Stimulated activated naive CD8-positive, alpha-beta T cell treated with anti-CD3 and anti-CD28 coated beads, Interleukin-15, amount 100 ng/mL, for 72 hours (primary cell): ENCODE results near the gene HLA-DMA.

ENCODE experiments used
- ATAC-seq: fragments of 150-1000 bp; cut with Tn5 transposase; 2 replicates; pipeline ENCODE4 v1.10.0; 2021; ENCODE audit warnings: mild to moderate bottlenecking, moderate library complexity
- DNase-seq, 2 donors: peaks; one replicate each; pipeline ENCODE4 v3.0.0; 2021 to 2022
- H3K27ac Mint-ChIP-seq, 2 donors: one replicate each; pipeline ENCODE4 v1.8.0; 2022; ENCODE audit warnings: mild to moderate bottlenecking in 2 of 2, mixed read lengths in 2 of 2, moderate library complexity in 2 of 2
- H3K27me3 Mint-ChIP-seq: one replicate; pipeline ENCODE4 v1.8.0; 2022; ENCODE audit warnings: mixed read lengths
- H3K4me1 Mint-ChIP-seq: one replicate; pipeline ENCODE4 v1.8.0; 2022; ENCODE audit warnings: mild to moderate bottlenecking, mixed read lengths
- H3K4me3 Mint-ChIP-seq, 2 donors: one replicate each; pipeline ENCODE4 v1.8.0; 2022; ENCODE audit warnings: mild to moderate bottlenecking in 2 of 2, mixed read lengths in 2 of 2, moderate library complexity in 1 of 2
- H3K9me3 Mint-ChIP-seq, 2 donors: one replicate each; pipeline ENCODE4 v1.8.0; 2022; ENCODE audit warnings: mixed read lengths in 2 of 2

HLA-DMA gene

DNA sequence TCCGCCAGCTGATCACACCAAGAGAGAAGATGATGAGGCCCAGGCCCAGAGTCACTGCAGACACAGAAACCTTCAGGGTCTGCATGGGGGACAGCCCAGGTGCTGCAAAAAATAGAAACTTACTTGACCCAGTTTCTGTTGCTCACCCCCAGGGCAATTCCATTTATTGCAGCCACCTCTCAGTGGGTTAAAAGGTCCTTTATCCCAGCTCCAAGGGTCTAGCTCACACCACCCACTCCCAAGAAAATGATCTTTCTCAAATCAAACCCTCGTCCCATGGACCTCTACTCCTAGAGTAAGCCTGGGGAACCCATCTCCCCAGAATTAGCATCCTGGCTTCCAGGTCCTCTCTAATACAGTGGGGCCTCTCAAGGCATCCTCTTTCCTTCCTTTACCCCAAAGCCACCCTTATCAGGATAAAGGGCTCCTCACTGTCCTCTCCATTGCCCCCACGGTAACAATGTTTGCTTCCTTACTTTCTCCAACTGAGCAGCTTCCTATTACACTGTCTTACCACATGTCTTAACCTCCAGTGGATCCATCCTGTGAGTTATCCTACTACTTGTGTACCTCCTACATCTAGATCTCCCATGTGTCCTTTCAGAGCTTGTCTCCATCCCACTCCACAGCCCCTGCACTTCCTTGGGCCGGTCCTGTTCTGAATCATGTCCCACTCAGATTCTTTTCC is 17.2 kb downstream of the HLA-DMA start:
- DNase-seq, result no peak
- H3K27ac Mint-ChIP-seq, result no peak overlapping the region
- no peak for ATAC-seq
- no peaks in the 10 kb centered on the region for H3K9me3 Mint-ChIP-seq
- H3K27me3 Mint-ChIP-seq, result no peaks in the 10 kb centered on the region
- H3K4me1 Mint-ChIP-seq, result peaks cover 13% of the 10 kb centered on the region
- no peak overlapping the region for H3K4me3 Mint-ChIP-seq

- ATAC-seq (peak; percentile 53), DNase-seq (peak; percentile 50 to 54)
- H3K4me1 Mint-ChIP-seq, result peaks cover 12% of the 10 kb centered on the region
- H3K4me3 Mint-ChIP-seq, result no peak overlapping the region
- H3K27ac Mint-ChIP-seq, result no peak overlapping the region
- H3K9me3 Mint-ChIP-seq, result no peaks in the 10 kb centered on the region
- no peaks in the 10 kb centered on the region for H3K27me3 Mint-ChIP-seq
Observed at GRCh38 chr6:32933661-32934085, 19.2 kb downstream of the HLA-DMA start.

DNA sequence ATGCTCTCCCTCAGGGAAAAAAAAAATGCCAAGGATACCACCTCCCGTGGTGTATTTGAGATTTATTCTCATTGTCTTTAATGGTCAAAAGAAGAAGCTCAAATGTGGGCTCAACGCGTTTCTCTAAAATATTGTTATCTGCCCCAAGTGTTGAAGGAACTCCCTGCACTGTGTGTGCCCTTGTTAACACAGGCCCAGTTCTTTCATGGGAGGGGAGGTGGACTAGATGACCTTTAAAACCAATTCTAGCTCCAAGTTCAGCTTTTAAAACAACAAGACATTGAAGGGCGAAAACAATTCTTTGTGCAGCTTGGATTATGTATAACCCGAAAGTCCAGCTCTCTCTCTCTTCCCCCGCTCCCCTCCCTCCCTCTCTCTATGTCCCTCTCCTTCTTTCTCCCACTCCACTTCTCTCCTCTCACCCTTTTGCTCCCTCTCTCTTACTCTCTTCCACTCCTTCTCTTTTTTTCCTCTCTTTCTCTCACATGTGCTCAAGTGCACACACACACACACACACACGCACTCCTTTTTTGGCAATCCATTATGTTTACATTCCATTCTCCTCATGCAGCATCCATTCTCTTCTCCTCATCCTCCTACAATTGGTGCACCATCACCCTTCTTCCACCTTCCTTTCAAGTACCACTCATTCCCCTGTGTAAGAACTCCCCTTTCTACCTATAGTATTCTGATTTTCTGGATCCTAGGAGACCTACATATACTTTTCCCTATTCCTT is 20.6 kb downstream of the HLA-DMA start:
- DNase-seq, result no peak
- ATAC-seq, result no peak
- H3K4me1 Mint-ChIP-seq, result peaks cover 5% of the 10 kb centered on the region
- H3K27me3 Mint-ChIP-seq, result no peaks in the 10 kb centered on the region
- H3K9me3 Mint-ChIP-seq, result no peaks in the 10 kb centered on the region
- no peak overlapping the region for H3K4me3 Mint-ChIP-seq
- H3K27ac Mint-ChIP-seq, result no peak overlapping the region

- H3K4me3 Mint-ChIP-seq, result no peak overlapping the region
- no peaks in the 10 kb centered on the region for H3K9me3 Mint-ChIP-seq
- H3K4me1 Mint-ChIP-seq, result peaks cover 5% of the 10 kb centered on the region
- H3K27ac Mint-ChIP-seq, result peak overlapping the region in 1 of 2 donors; percentile 14
- no peaks in the 10 kb centered on the region for H3K27me3 Mint-ChIP-seq
- DNase-seq, result no peak
- no peak for ATAC-seq
Observed at GRCh38 chr6:32931211-32931610, 21.7 kb downstream of the HLA-DMA start.

GRCh38 chr6:32922083-32922482 is 30.8 kb downstream of the HLA-DMA start:
- Mint-ChIP-seq H3K27ac (no peak overlapping the region), H3K9me3 (no peaks in the 10 kb centered on the region), H3K4me3 (no peak overlapping the region), H3K27me3 (peaks cover 10% of the 10 kb centered on the region), H3K4me1 (no peaks in the 10 kb centered on the region)
- ATAC-seq (no peak), DNase-seq (no peak)

DNA sequence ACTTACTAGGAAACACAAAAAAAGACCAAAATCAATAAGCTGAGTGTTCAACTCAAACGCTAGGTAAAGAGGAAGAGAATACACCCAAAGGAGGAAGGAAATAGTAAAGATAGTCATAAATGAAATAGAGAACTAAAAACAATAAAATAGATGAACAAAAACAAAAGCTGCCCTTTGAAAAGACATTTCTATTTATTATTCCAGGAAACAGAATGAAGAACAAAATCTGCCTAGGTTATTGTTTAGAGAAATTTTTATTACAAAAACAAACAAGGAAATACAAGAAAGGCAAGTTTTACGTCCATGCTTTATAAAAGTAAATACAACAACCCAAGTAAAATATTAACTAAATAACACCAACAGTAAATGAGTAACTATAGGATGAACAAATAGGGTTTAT is 32.2 kb downstream of the HLA-DMA start:
- Mint-ChIP-seq H3K4me1 (no peaks in the 10 kb centered on the region), H3K4me3 (no peak overlapping the region), H3K9me3 (no peaks in the 10 kb centered on the region), H3K27ac (no peak overlapping the region), H3K27me3 (peaks cover 10% of the 10 kb centered on the region)
- DNase-seq (no peak), ATAC-seq (no peak)

DNA sequence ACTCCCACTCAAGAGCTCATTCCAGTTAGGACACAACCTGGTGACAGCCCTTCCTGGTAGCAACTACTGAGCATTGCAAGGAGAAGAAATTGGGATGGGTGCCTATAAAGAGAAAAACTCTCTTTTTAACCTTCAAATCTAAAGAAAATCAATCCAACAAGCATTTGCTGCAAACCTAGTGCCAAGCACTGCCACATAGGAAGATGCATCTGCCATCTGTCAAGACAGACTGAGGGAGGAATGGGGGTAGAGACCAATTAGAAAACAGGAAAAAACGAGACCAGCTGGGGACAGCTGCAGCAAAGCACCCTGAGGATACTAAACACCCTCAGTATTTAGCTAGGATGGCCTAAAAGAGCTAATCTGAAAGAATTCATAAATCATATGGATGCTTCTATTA is 39.9 kb downstream of the HLA-DMA start:
- no peaks in the 10 kb centered on the region for H3K9me3 Mint-ChIP-seq
- H3K27ac Mint-ChIP-seq, result no peak overlapping the region
- no peaks in the 10 kb centered on the region for H3K4me1 Mint-ChIP-seq
- ATAC-seq (no peak), DNase-seq (no peak)
- no peak overlapping the region for H3K4me3 Mint-ChIP-seq
- peaks cover 15% of the 10 kb centered on the region for H3K27me3 Mint-ChIP-seq

- DNase-seq (no peak), ATAC-seq (no peak)
- peaks cover 8% of the 10 kb centered on the region for H3K27me3 Mint-ChIP-seq
- H3K4me1 Mint-ChIP-seq, result no peaks in the 10 kb centered on the region
- H3K27ac Mint-ChIP-seq, result no peak overlapping the region
- H3K9me3 Mint-ChIP-seq, result no peaks in the 10 kb centered on the region
- H3K4me3 Mint-ChIP-seq, result no peak overlapping the region
Observed at GRCh38 chr6:32908897-32909296, 44.0 kb downstream of the HLA-DMA start.

GRCh38 chr6:32906539-32906938 is 46.4 kb downstream of the HLA-DMA start:
- Mint-ChIP-seq H3K4me3 (no peak overlapping the region), H3K27me3 (peaks cover 5% of the 10 kb centered on the region), H3K9me3 (no peaks in the 10 kb centered on the region), H3K27ac (no peak overlapping the region), H3K4me1 (no peaks in the 10 kb centered on the region)
- ATAC-seq, result no peak
- DNase-seq, result no peak

DNA sequence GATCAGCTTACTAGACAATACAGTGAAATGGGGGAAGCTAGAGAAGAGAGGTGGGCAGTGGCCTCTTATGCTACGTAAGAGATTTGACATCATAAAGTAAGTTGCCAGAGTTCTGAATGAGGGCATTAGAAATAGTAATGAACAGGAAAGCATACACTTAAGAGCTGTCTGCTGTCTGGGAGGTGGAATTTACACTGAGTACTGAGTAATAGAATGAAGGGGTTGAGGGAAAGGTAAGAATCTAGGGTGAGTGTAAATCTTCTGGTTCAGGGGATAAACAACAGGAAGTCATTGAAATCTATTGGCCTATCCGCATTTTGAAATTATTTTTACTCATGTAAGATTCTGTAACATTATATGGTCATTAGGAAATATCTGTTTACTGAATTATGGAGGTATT is 47.8 kb downstream of the HLA-DMA start:
- Mint-ChIP-seq H3K9me3 (no peaks in the 10 kb centered on the region), H3K27ac (no peak overlapping the region), H3K27me3 (no peaks in the 10 kb centered on the region), H3K4me1 (no peaks in the 10 kb centered on the region), H3K4me3 (no peak overlapping the region)
- DNase-seq (no peak), ATAC-seq (no peak)

DNA sequence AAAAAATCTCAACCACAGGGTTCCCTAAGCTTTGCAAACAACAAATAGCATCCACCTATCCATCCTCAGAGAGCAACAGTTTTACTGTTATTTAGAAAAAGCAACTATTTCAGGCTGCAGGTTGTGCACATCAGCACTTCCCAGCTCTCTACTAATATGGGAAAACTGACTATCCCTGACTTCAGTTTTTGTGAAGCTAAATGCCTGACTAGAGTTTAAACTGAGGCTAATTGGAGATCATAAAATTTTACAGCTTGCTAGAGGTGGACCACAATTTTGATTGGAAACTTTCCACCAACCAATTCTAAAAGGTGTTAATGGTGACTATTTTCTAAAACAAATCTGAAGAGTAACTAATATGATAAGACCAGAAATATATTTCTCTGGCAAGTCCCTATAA is 48.9 kb downstream of the HLA-DMA start:
- Mint-ChIP-seq H3K4me1 (no peaks in the 10 kb centered on the region), H3K27me3 (no peaks in the 10 kb centered on the region), H3K4me3 (no peak overlapping the region), H3K9me3 (no peaks in the 10 kb centered on the region), H3K27ac (no peak overlapping the region)
- ATAC-seq (no peak), DNase-seq (no peak)
